ENCODE data around the gene PIK3AP1.

DNA sequence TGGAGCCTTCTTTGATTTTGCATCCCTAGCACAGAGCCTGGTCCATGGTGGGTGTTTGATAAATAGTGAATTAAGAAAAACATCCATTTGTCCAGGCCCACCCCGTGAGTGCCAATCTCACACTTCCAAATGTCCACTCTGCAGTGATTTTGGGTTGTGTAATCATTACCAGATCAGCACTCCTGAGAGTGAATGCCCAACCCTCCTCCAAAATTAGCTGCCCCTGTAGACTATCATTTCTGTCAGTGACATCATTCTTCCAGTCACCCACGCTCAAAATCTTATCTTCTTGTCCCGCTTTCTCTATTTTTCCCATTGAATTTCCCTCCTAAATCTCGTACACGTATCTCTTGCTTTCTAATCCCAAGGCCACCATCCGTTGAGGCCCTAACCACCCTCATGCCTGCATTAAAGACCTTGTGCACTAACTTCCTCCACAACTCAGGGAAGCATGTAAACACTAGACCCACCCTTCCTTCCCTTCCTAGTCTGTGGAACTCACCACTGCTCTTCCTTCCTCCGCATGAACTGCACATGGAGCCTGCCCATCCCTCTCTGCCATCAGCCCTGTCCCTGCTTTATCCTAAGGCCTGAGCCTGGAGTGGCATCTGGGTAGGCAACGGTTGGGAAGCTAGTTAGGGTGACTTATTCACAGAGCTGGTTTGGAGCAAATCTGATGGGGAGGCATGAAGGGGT is 32.8 kb downstream of the PIK3AP1 start:
- TF ChIP-seq, protein P1, sequence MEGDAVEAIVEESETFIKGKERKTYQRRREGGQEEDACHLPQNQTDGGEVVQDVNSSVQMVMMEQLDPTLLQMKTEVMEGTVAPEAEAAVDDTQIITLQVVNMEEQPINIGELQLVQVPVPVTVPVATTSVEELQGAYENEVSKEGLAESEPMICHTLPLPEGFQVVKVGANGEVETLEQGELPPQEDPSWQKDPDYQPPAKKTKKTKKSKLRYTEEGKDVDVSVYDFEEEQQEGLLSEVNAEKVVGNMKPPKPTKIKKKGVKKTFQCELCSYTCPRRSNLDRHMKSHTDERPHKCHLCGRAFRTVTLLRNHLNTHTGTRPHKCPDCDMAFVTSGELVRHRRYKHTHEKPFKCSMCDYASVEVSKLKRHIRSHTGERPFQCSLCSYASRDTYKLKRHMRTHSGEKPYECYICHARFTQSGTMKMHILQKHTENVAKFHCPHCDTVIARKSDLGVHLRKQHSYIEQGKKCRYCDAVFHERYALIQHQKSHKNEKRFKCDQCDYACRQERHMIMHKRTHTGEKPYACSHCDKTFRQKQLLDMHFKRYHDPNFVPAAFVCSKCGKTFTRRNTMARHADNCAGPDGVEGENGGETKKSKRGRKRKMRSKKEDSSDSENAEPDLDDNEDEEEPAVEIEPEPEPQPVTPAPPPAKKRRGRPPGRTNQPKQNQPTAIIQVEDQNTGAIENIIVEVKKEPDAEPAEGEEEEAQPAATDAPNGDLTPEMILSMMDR (IDR thresholded peaks at IDR 0.05 in 8 of 11, conservative IDR thresholded peaks at IDR 0.05 in 3 of 11): no peak
- TF ChIP-seq POLR2AphosphoS5 (IDR thresholded peaks at IDR 0.05) (peak in 2 of 3 donors; percentile 57 to 78), POLR2A (IDR thresholded peaks at IDR 0.05) (no peak)
